ENCODE results near the gene PRR27. TPM values are rescaled to one million over a fixed set of nuclear protein-coding genes. Genes with fewer than 3 reads are reported as not detected.

PRR27 gene
- total and polyA plus RNA-seq, 10 of the 15 experiments (the other 5 are each of a cell fraction or from before 2014, with no cell fraction given): not detected

GRCh38 chr4:70110917-70111316, 43.1 kb upstream of the PRR27 start:
- no peak for TF ChIP-seq KAT2A (conservative IDR thresholded peaks at IDR 0.05; ENCODE audit: control insufficient read depth, low read depth, low read length)
- TF ChIP-seq HDAC2 (IDR thresholded peaks at IDR 0.05): no peak
- TF ChIP-seq TCF7 (IDR thresholded peaks at IDR 0.05; ENCODE audit: borderline replicate concordance): no peak
- no peak for TF ChIP-seq PKNOX1 (IDR thresholded peaks at IDR 0.05)
- no peak for TF ChIP-seq EED (IDR thresholded peaks at IDR 0.05; ENCODE audit: low read depth)
- TF ChIP-seq RFX5 (IDR thresholded peaks at IDR 0.05; ENCODE audit: low read depth, low read length): no peak
- TF ChIP-seq PAX5 (IDR thresholded peaks at IDR 0.05; ENCODE audit: borderline replicate concordance, low read depth, low read length): no peak
- no peak for TF ChIP-seq LARP7 (IDR thresholded peaks at IDR 0.05)
- Histone ChIP-seq H3K4me3 (no peak overlapping the region), H3K27ac (ENCODE audit: control insufficient read depth, insufficient read depth) (no peak overlapping the region), H4K20me1 (ENCODE audit: control insufficient read depth, insufficient read depth) (no peaks in the 10 kb centered on the region), H3K9me3 (replicated peaks; ENCODE audit: control insufficient read depth, insufficient read depth, low read length) (no peaks in the 10 kb centered on the region), H3K4me2 (ENCODE audit: control insufficient read depth, insufficient read depth) (no peak overlapping the region), H3K27me3 (replicated peaks in 1 of 2; ENCODE audit: control insufficient read depth in 2 of 2, insufficient read depth in 2 of 2, low read length in 1 of 2) (no peaks in the 10 kb centered on the region), H3K36me3 (ENCODE audit: control insufficient read depth in 2 of 2, insufficient read depth in 2 of 2, low read length in 1 of 2) (no peaks in the 10 kb centered on the region), H3K9ac (ENCODE audit: control insufficient read depth, insufficient read depth, low read length) (no peak overlapping the region), H3K79me2 (ENCODE audit: control insufficient read depth, insufficient read depth, low read length) (no peaks in the 10 kb centered on the region), H2AFZ (ENCODE audit: control insufficient read depth, low read depth, low read length) (no peak overlapping the region), H3K4me1 (ENCODE audit: control insufficient read depth, insufficient read depth, low read length) (no peaks in the 10 kb centered on the region)
- DNase-seq (ENCODE audit: low read depth, low spot score): no peak
- intact Hi-C loops (cut with micrococcal nuclease; ENCODE audit: unreplicated experiment): no loop called here
- RAD21 ChIA-PET (ENCODE audit: unreplicated experiment): no interaction called here
- SMC1A ChIA-PET (ENCODE audit: uncharacterized antibody, unreplicated experiment): no interaction called here
- CTCF ChIA-PET: no interaction called here
- POLR2A ChIA-PET: no interaction called here
- ATAC-seq: no peak
- in situ Hi-C loops (cut with MboI): no loop called here
- no TSS peak for BruUV-seq (replicated peaks)
- no peak for FAIRE-seq

- CTCF ChIA-PET: no interaction called here
- TF ChIP-seq KDM1A (IDR thresholded peaks at IDR 0.05; ENCODE audit: borderline replicate concordance): no peak
- TF ChIP-seq MAX (IDR thresholded peaks at IDR 0.05; ENCODE audit: low read depth, low read length): no peak
- TF ChIP-seq SPI1 (IDR thresholded peaks at IDR 0.05; ENCODE audit: borderline replicate concordance, insufficient read depth, low read depth, low read length): no peak
- no peak for TF ChIP-seq USF1 (IDR thresholded peaks at IDR 0.05; ENCODE audit: borderline replicate concordance, extremely low read length, insufficient read depth, low read depth, low read length)
- no peak for TF ChIP-seq ZNF592 (IDR thresholded peaks at IDR 0.05)
- no peak for TF ChIP-seq CREM (IDR thresholded peaks at IDR 0.05; ENCODE audit: low read depth)
- TF ChIP-seq CHD4 (IDR thresholded peaks at IDR 0.05): no peak
Observed at GRCh38 chr4:70113656-70114055, 40.4 kb upstream of the PRR27 start.

More at GRCh38 chr4:70113656-70114055, 40.4 kb upstream of the PRR27 start:
- ATAC-seq (no peak), FAIRE-seq (no peak), DNase-seq (ENCODE audit: low read depth, low spot score) (no peak)
- Histone ChIP-seq H4K20me1 (ENCODE audit: control insufficient read depth, insufficient read depth) (no peaks in the 10 kb centered on the region), H3K27ac (ENCODE audit: control insufficient read depth, insufficient read depth) (no peak overlapping the region), H3K4me2 (ENCODE audit: control insufficient read depth, insufficient read depth) (no peak overlapping the region), H3K79me2 (ENCODE audit: control insufficient read depth, insufficient read depth, low read length) (no peaks in the 10 kb centered on the region), H3K9ac (ENCODE audit: control insufficient read depth, insufficient read depth, low read length) (no peak overlapping the region), H3K27me3 (replicated peaks in 1 of 2; ENCODE audit: control insufficient read depth in 2 of 2, insufficient read depth in 2 of 2, low read length in 1 of 2) (no peaks in the 10 kb centered on the region), H2AFZ (ENCODE audit: control insufficient read depth, low read depth, low read length) (no peak overlapping the region), H3K36me3 (ENCODE audit: control insufficient read depth in 2 of 2, insufficient read depth in 2 of 2, low read length in 1 of 2) (no peaks in the 10 kb centered on the region), H3K9me3 (replicated peaks; ENCODE audit: control insufficient read depth, insufficient read depth, low read length) (no peaks in the 10 kb centered on the region), H3K4me1 (ENCODE audit: control insufficient read depth, insufficient read depth, low read length) (no peaks in the 10 kb centered on the region), H3K4me3 (no peak overlapping the region)
- ChIA-PET RAD21 (ENCODE audit: unreplicated experiment) (no interaction called here), POLR2A (no interaction called here), SMC1A (ENCODE audit: uncharacterized antibody, unreplicated experiment) (no interaction called here)
- in situ Hi-C loops (cut with MboI) (no loop called here), intact Hi-C loops (cut with micrococcal nuclease; ENCODE audit: unreplicated experiment) (no loop called here)
- BruUV-seq (replicated peaks): no TSS peak
- 0% methylated on average over 1 of the region's 1 CpG for WGBS (ENCODE audit: insufficient coverage, insufficient replicate concordance, low lambda C conversion rate, missing lambda C conversion rate)
